ENCODE measurements around the gene MAGOH. TPM values are rescaled to one million over a fixed set of nuclear protein-coding genes. Genes with fewer than 3 reads are reported as not detected.

The MAGOH gene
- total and polyA plus RNA-seq, 7 donors = 15.9 to 103 (median 33.6) TPM

DNA sequence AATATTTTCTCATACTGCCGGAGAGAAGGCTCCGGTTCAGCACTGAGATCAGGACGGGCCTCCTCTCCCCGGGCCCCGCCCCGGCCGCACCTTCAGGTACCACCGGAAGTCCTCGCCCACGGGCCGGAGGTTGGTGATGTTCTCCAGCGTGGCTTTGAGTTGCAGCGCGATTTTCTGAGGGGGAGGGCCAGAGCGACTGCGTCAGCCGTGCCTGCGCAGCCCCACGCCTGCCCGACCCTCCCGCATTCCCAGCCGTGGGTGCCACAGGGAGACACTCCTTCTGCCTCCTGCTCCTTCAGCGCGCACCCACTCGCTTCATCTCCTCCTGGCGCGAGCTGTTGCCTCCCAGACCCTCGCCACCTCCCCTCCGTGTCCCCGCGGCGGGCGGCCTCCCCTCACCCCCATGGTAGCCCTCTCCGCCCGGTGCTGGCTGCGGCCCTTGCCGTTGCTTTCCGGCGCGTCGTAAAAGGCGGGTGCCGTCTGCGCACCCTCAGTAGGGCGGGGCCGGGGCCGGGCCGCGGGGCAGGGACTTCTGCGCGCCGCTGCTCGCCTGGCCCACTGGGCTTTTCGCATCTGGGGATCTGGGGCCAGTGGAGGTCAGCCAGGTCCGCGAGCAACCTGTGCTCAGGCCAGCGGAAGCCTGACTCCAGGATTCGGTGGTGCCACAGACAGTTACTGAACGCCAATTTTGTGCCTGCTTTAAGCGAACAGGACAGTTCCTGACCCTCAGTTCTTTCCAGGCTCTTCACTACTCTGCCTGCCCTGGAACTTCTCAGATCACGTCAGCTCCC is 18.0 kb downstream of the MAGOH start, which contains the start of gene CZIB:
TSS of gene CZIB (minus strand) at position 464 of the 791 bp plus-strand sequence. CDS start at position 405, 59 bp downstream.
- H3K27ac ChIP-seq = peak within 1 kb of the TSS; percentile 98
- TF ChIP-seq, protein P1, sequence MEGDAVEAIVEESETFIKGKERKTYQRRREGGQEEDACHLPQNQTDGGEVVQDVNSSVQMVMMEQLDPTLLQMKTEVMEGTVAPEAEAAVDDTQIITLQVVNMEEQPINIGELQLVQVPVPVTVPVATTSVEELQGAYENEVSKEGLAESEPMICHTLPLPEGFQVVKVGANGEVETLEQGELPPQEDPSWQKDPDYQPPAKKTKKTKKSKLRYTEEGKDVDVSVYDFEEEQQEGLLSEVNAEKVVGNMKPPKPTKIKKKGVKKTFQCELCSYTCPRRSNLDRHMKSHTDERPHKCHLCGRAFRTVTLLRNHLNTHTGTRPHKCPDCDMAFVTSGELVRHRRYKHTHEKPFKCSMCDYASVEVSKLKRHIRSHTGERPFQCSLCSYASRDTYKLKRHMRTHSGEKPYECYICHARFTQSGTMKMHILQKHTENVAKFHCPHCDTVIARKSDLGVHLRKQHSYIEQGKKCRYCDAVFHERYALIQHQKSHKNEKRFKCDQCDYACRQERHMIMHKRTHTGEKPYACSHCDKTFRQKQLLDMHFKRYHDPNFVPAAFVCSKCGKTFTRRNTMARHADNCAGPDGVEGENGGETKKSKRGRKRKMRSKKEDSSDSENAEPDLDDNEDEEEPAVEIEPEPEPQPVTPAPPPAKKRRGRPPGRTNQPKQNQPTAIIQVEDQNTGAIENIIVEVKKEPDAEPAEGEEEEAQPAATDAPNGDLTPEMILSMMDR (IDR thresholded peaks at IDR 0.05) = no peak
- intact Hi-C loops (cut with DNase I) = loop anchor here (2.0 kb wide), 1 partner anchor 18 kb away; the partner anchor contains the start of gene MAGOH (in 2 of the 2)
- DNase-seq = peak; percentile 97 to 98
- H3K4me3 ChIP-seq = peak within 1 kb of the TSS; percentile 90
- H3K4me1 ChIP-seq = peaks cover 14% of the 10 kb centered on the region
- H3K27me3 ChIP-seq (ENCODE audit: insufficient read depth in 3 of 3, low read length in 2 of 3) = no peaks in the 10 kb centered on the region
- H3K36me3 ChIP-seq (ENCODE audit: insufficient read depth in 1 of 2, low read depth in 1 of 2) = peaks cover 0 to 33% of the 10 kb centered on the region in 2 donors
- 0 to 1% (median 0%) methylated on average over 54 to 61 of the region's 61 CpGs for WGBS, 3 donors
- ATAC-seq = peak; percentile 98 to 99 (median 98)
- H3K9me3 ChIP-seq = no peaks in the 10 kb centered on the region

DNA sequence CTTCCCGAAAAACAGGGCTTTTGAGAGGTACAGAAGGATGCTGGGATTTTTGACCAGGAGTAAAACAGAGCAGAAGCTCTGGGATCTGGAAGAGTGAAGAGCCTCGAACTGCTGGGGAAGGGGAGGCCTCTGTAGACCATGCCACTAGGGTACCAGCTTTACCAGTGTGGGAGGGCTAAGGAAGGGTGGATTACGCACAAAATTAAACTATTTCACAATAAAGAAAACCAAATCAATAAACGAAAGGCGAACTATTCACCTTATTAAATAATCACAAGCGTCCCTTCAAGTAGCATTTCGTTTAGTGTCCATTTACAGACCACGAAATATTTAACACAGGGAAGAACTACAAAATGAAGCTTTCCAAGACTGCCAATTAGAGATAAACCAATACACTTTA is 18.6 kb downstream of the MAGOH start:
- H3K27ac ChIP-seq = peak overlapping the region; percentile 98
- DNase-seq (no peak), ATAC-seq (no peak)
- H3K4me1 ChIP-seq = peaks cover 14% of the 10 kb centered on the region
- TF ChIP-seq, protein P1 (IDR thresholded peaks at IDR 0.05) = no peak
- H3K9me3 ChIP-seq = no peaks in the 10 kb centered on the region
- peak overlapping the region; percentile 90 for H3K4me3 ChIP-seq
- WGBS, 3 donors = 14 to 19% (median 17%) methylated on average over 8 of the region's 8 CpGs
- intact Hi-C loops (cut with DNase I) = loop anchor here (2.0 kb wide), 1 partner anchor 19 kb away; the partner anchor contains the start of gene MAGOH (in 2 of the 2)
- peaks cover 0 to 40% of the 10 kb centered on the region in 2 donors for H3K36me3 ChIP-seq (ENCODE audit: insufficient read depth in 1 of 2, low read depth in 1 of 2)
- no peaks in the 10 kb centered on the region for H3K27me3 ChIP-seq (ENCODE audit: insufficient read depth in 3 of 3, low read length in 2 of 3)

DNA sequence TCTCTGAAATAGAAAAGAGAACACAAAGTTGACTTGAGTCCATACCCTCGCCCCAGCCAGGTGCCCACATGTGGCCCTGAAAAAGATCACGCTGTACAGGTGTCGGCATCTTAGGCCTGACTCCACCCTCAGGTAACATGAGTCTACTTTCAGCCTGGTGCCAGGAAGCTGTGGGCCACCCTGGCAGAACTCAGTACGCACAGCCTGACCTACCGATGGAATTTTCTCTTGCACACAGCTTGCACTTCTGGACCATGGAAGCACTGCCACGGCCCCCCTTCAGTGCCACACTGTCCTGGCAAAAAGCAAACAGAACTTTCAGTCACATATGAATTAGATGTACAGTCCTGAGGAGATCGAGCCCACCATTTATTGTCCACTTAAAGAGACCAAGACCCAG is 20.1 kb downstream of the MAGOH start:
- Histone ChIP-seq H3K4me1 (peaks cover 14% of the 10 kb centered on the region), H3K9me3 (no peaks in the 10 kb centered on the region), H3K27ac (no peak overlapping the region), H3K4me3 (no peak overlapping the region), H3K36me3 (ENCODE audit: insufficient read depth in 1 of 2, low read depth in 1 of 2) (peaks cover 6 to 55% of the 10 kb centered on the region in 2 donors), H3K27me3 (ENCODE audit: insufficient read depth in 3 of 3, low read length in 2 of 3) (no peaks in the 10 kb centered on the region)
- TF ChIP-seq, protein P1 (IDR thresholded peaks at IDR 0.05) = no peak
- no peak for ATAC-seq
- DNase-seq = no peak
- intact Hi-C loops (cut with DNase I) = no loop called here
- WGBS, 3 donors = 59 to 73% (median 63%) methylated on average over 7 of the region's 7 CpGs

DNA sequence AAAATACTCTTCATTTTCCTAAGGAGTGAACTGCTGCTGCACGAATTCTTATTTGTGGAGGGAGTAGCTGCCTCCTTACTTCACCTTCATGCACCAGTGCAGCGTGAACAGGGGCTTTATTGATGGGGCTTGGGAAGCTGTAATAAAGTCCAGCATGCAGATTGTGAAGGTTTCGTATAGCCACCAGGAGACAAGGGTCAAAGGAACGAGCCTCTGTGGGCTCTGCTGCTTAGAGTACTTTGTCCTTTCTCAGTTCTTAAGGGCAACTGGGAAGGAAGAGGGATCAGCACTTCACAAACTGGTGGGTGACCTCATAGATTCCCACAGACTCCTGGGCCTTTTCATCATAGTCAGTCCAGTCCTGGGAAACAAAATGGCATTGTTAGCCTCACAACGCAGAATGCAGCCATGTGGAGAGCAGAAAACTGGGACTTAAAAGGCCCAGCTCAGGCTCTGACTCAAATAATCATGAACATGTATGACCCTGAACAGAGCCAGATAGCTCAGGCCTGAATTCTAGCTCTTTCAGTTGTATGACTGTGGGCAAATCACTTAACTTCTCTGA is 23.9 kb downstream of the MAGOH start:
- TF ChIP-seq, protein P1 (IDR thresholded peaks at IDR 0.05) = no peak
- Histone ChIP-seq H3K9me3 (no peaks in the 10 kb centered on the region), H3K27ac (no peak overlapping the region), H3K36me3 (ENCODE audit: insufficient read depth in 1 of 2, low read depth in 1 of 2) (peaks cover 15 to 92% of the 10 kb centered on the region in 2 donors), H3K27me3 (ENCODE audit: insufficient read depth in 3 of 3, low read length in 2 of 3) (no peaks in the 10 kb centered on the region), H3K4me3 (no peak overlapping the region), H3K4me1 (peaks cover 3% of the 10 kb centered on the region)
- ATAC-seq (no peak), DNase-seq (no peak)
- WGBS, 3 donors = 77 to 87% (median 77%) methylated on average over 5 of the region's 5 CpGs
- intact Hi-C loops (cut with DNase I) = no loop called here
